IMR-90 (cell line): ENCODE results near the gene CSNK1D. TPM values are rescaled to one million over a fixed set of nuclear protein-coding genes. Genes with fewer than 3 reads are reported as not detected.

Experiments used
- ATAC-seq: fragments of 200-7000 bp; cut with Tn5 transposase; 2 replicates; pipeline ENCODE4 v1.9.1; 2020; ENCODE audit warnings: low read depth, mild to moderate bottlenecking, moderate library complexity
- BruUV-seq: library from RNA; stranded (reverse); fragments of 400-500 nt; replicated peaks from 2 replicates; lab custom pipeline; 2021; lab: Mats Ljungman, UMichigan
- CTCF ChIA-PET: fragments of 300-600 bp; formaldehyde crosslinking; extraction: SDS; loops from one replicate; lab custom pipeline; 2021; ENCODE audit warnings: antibody characterized with exemption; lab: Yijun Ruan, JAX
- POLR2A ChIA-PET: fragments of 300-600 bp; sonication (Branson Sonifier 250); formaldehyde crosslinking; loops from one replicate; lab custom pipeline; 2022; ENCODE audit warnings: antibody characterized with exemption; ENCODE audit not compliant: unreplicated experiment; lab: Charles Lee
- DNase-seq: peaks from one replicate; pipeline ENCODE4 v3.0.0; 2013
- H2AFZ ChIP-seq: replicated peaks from 2 replicates; pipeline ENCODE3; 2013; ENCODE audit warnings: low read length, mild to moderate bottlenecking; ENCODE audit not compliant: poor library complexity
- H2AK5ac ChIP-seq: 2 replicates; pipeline ENCODE4 v1.6.1; 2013; ENCODE audit warnings: low read depth, low read length, inconsistent platforms
- H2AK9ac ChIP-seq: replicated peaks from 2 replicates; pipeline ENCODE3; 2013; ENCODE audit warnings: mild to moderate bottlenecking, low read depth, low read length, moderate library complexity; ENCODE audit not compliant: poor library complexity
- H2BK120ac ChIP-seq: 2 replicates; pipeline ENCODE4 v1.6.1; 2013; ENCODE audit warnings: low read depth, low read length, inconsistent platforms
- H2BK15ac ChIP-seq: 3 replicates; pipeline ENCODE4 v1.6.1; 2013; ENCODE audit warnings: low read depth, low read length, inconsistent platforms
- H2BK20ac ChIP-seq: 2 replicates; pipeline ENCODE4 v1.6.1; 2013; ENCODE audit warnings: low read depth, mild to moderate bottlenecking, inconsistent platforms, low read length, moderate library complexity
- H2BK5ac ChIP-seq: 2 replicates; pipeline ENCODE4 v1.6.1; 2013; ENCODE audit warnings: mild to moderate bottlenecking, low read depth, low read length, inconsistent platforms; ENCODE audit not compliant: poor library complexity, severe bottlenecking
- H3K14ac ChIP-seq: replicated peaks from 2 replicates; pipeline ENCODE4 v1.6.1; 2013; ENCODE audit warnings: low read depth, low read length, inconsistent platforms
- H3K18ac ChIP-seq: 2 replicates; pipeline ENCODE4 v1.6.1; 2013; ENCODE audit warnings: low read depth, low read length, control low read depth
- H3K23ac ChIP-seq: 2 replicates; pipeline ENCODE4 v1.6.1; 2013; ENCODE audit warnings: low read depth, low read length, inconsistent platforms
- H3K27ac ChIP-seq: 2 replicates; pipeline ENCODE4 v1.5.1; 2013; ENCODE audit warnings: mild to moderate bottlenecking, control low read depth, low read length; ENCODE audit not compliant: insufficient read depth
- H3K27me3 ChIP-seq: 2 replicates; pipeline ENCODE4 v1.6.1; 2013; ENCODE audit warnings: low read length; ENCODE audit not compliant: control insufficient read depth, insufficient read depth
- H3K36me3 ChIP-seq: 2 replicates; pipeline ENCODE4 v1.6.1; 2013; ENCODE audit warnings: low read length, mixed read lengths; ENCODE audit not compliant: control insufficient read depth, insufficient read depth
- H3K4ac ChIP-seq: 2 replicates; pipeline ENCODE4 v1.6.1; 2013; ENCODE audit warnings: low read depth, low read length, inconsistent platforms
- H3K4me1 ChIP-seq: 2 replicates; pipeline ENCODE4 v1.6.1; 2013; ENCODE audit warnings: low read length, mixed read lengths; ENCODE audit not compliant: control insufficient read depth, insufficient read depth
- H3K4me2 ChIP-seq: 2 replicates; pipeline ENCODE4 v1.6.1; 2013; ENCODE audit warnings: low read depth, mild to moderate bottlenecking, control low read depth, low read length, moderate library complexity
- H3K4me3 ChIP-seq: 2 replicates; pipeline ENCODE4 v1.5.1; 2013; ENCODE audit warnings: low read depth, mild to moderate bottlenecking, control low read depth, low read length, moderate library complexity; ENCODE audit not compliant: insufficient read depth
- H3K56ac ChIP-seq: 2 replicates; pipeline ENCODE4 v1.6.1; 2013; ENCODE audit warnings: low read length, inconsistent platforms; ENCODE audit not compliant: insufficient read depth; ENCODE audit errors: extremely low read depth
- H3K79me1 ChIP-seq, 2 experiments: 2 replicates each; pipeline ENCODE4 v1.6.1; 2013; ENCODE audit warnings: low read length in 2 of 2, inconsistent platforms in 1 of 2, low read depth in 1 of 2
- H3K9ac ChIP-seq: 2 replicates; pipeline ENCODE4 v1.6.1; 2013; ENCODE audit warnings: low read depth, low read length, control low read depth
- H3K9me1 ChIP-seq: 2 replicates; pipeline ENCODE4 v1.6.1; 2013; ENCODE audit warnings: low read length, inconsistent platforms; ENCODE audit not compliant: insufficient read depth
- H3K9me3 ChIP-seq: 2 replicates; pipeline ENCODE4 v1.6.1; 2013; ENCODE audit warnings: low read length; ENCODE audit not compliant: control insufficient read depth, insufficient read depth
- H4K20me1 ChIP-seq: 2 replicates; pipeline ENCODE4 v1.6.1; 2013; ENCODE audit warnings: low read length, inconsistent platforms; ENCODE audit not compliant: insufficient read depth
- H4K5ac ChIP-seq: 2 replicates; pipeline ENCODE4 v1.6.1; 2013; ENCODE audit warnings: mild to moderate bottlenecking, low read depth, low read length, control low read depth
- H4K8ac ChIP-seq, 2 experiments: 2 replicates each; pipeline ENCODE4 v1.6.1; 2013; ENCODE audit warnings: low read depth in 2 of 2, low read length in 2 of 2, control low read depth in 1 of 2, inconsistent platforms in 1 of 2
- H4K91ac ChIP-seq: 2 replicates; pipeline ENCODE4 v1.6.1; 2013; ENCODE audit warnings: low read depth, low read length, inconsistent platforms; ENCODE audit not compliant: insufficient read depth
- RAD21 ChIP-seq: IDR thresholded peaks from 2 replicates; pipeline ENCODE4 v1.6.1; 2012; ENCODE audit warnings: low read length, improper control_type of control experiment
- SMC3 ChIP-seq: fragments of 150-350 bp; IDR thresholded peaks from 2 replicates; pipeline ENCODE4 v1.6.1; 2016; ENCODE audit warnings: low read depth, mild to moderate bottlenecking, antibody characterized with exemption, low read length, moderate library complexity
- WGBS, 2 experiments: methylation state at CpG; one replicate each; pipeline versions ENCODE4 v1.1.5 to v1.1.7; 2013; ENCODE audit warnings: missing lambda C conversion rate in 2 of 2; ENCODE audit not compliant: insufficient read length in 1 of 2; ENCODE audit errors: extremely low coverage in 2 of 2; 5-methylcytosine and 5-hydroxymethylcytosine counted together
- dilution Hi-C: fragments of 300-500 bp; cut with HindIII; formaldehyde crosslinking; loops from one replicate; pipeline ENCODE4 v1.14.3; 2018; ENCODE audit warnings: low sequenced_read_pairs; ENCODE audit not compliant: unreplicated experiment
- in situ Hi-C: fragments of 300-500 bp; cut with MboI; formaldehyde crosslinking; loops from 3 replicates; pipeline ENCODE4 v1.14.3; 2019; ENCODE audit warnings: low sequenced_read_pairs, inconsistent platforms, mixed read lengths
- intact Hi-C: fragments of 100-400 bp; cut with micrococcal nuclease; formaldehyde crosslinking; loops from 2 replicates; pipeline ENCODE4 v1.10.0; 2022
- polyA plus RNA-seq, 3 experiments: library from polyadenylated mRNA; depleted of rRNA; stranded (reverse); fragments of >200 nt; gene quantifications; 2 replicates each; pipeline ENCODE4 v1.2.3, GENCODE V29; 2012; ENCODE audit warnings: low replicate concordance in 1 of 3
- total RNA-seq: library from RNA; depleted of rRNA; stranded (reverse); fragments of >200 nt; gene quantifications from 2 replicates; pipeline ENCODE4 v1.2.3, GENCODE V29; 2012
- TF ChIP-seq, protein P1 (sequence below): fragments of 150-350 bp; IDR thresholded peaks from 2 replicates; pipeline ENCODE4 v1.6.1; 2016; ENCODE audit warnings: low read depth, mild to moderate bottlenecking, low read length, moderate library complexity, borderline replicate concordance

The CSNK1D gene
- total and polyA plus RNA-seq, 2 of the 4 experiments (the other 2 are of a cell fraction): 47.1 to 186 TPM

DNA sequence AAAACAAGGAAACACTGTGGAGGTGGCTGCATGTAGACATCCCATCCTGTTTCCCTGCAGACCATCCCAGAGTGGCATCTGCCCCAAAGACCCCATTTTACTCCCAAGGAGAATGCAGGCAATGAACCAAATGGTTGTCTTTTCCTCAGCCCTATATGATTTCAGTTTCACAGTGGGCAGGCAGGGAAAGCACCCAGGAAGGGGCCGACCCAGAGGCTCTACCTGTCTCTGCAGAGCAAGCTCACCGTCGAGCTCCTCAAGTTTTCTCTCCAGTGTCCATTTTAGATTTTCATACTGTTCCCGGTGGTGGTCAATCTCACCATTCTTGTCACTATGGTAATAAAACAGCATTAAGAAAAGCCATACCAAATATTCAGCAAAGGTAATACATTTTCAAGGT is 75.4 kb downstream of the CSNK1D start:
- peaks cover 36% of the 10 kb centered on the region for H3K36me3 ChIP-seq
- H3K9ac ChIP-seq: no peak overlapping the region
- dilution Hi-C loops (no loop called here), intact Hi-C loops (no loop called here), in situ Hi-C loops (no loop called here)
- ATAC-seq: no peak
- DNase-seq: no peak
- no peak overlapping the region for H4K5ac ChIP-seq
- H4K20me1 ChIP-seq: peaks cover 4% of the 10 kb centered on the region; the same call in 1 of the 2 replicates
- no peaks in the 10 kb centered on the region for H3K4me1 ChIP-seq
- TF ChIP-seq, protein P1, sequence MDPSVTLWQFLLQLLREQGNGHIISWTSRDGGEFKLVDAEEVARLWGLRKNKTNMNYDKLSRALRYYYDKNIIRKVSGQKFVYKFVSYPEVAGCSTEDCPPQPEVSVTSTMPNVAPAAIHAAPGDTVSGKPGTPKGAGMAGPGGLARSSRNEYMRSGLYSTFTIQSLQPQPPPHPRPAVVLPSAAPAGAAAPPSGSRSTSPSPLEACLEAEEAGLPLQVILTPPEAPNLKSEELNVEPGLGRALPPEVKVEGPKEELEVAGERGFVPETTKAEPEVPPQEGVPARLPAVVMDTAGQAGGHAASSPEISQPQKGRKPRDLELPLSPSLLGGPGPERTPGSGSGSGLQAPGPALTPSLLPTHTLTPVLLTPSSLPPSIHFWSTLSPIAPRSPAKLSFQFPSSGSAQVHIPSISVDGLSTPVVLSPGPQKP: no peak
- TF ChIP-seq SMC3: no peak
- no peak for TF ChIP-seq RAD21
- H3K56ac ChIP-seq: no peak overlapping the region
- H3K14ac ChIP-seq: no peak overlapping the region
- no peak overlapping the region for H2BK120ac ChIP-seq
- no peaks in the 10 kb centered on the region for H3K27me3 ChIP-seq
- H2AK9ac ChIP-seq: no peak overlapping the region
- H3K27ac ChIP-seq: no peak overlapping the region
- no peak overlapping the region for H3K23ac ChIP-seq
- no peak overlapping the region for H3K4ac ChIP-seq
- H2AFZ ChIP-seq: no peak overlapping the region
- no peak overlapping the region for H2BK5ac ChIP-seq
- no peak overlapping the region for H3K18ac ChIP-seq
- peaks cover 8 to 9% of the 10 kb centered on the region in 2 experiments; a peak in 2 of 4 replicates for H3K79me1 ChIP-seq
- H2BK15ac ChIP-seq: no peak overlapping the region
- H3K9me1 ChIP-seq: no peaks in the 10 kb centered on the region
- H2AK5ac ChIP-seq: no peak overlapping the region
- no peak overlapping the region for H4K8ac ChIP-seq
- no peak overlapping the region for H4K91ac ChIP-seq
- H3K4me3 ChIP-seq: no peak overlapping the region
- BruUV-seq: no TSS peak
- ChIA-PET CTCF (no interaction called here), POLR2A (no interaction called here)
- H2BK20ac ChIP-seq: no peak overlapping the region
- H3K9me3 ChIP-seq: no peaks in the 10 kb centered on the region
- WGBS, 2 experiments: 88% methylated on average over 1 of the region's 4 CpGs; no CpG with 5 or more reads in 1 of the 2 experiments
- no peak overlapping the region for H3K4me2 ChIP-seq
